ENCODE data around the gene DLX2. TPM values are rescaled to one million over a fixed set of nuclear protein-coding genes. Genes with fewer than 3 reads are reported as not detected.

Gene DLX2
- total RNA-seq, 1 experiment from 2014 or later = 0.97 TPM

GRCh38 chr2:172092716-172093415 lies 9.8 kb downstream of the DLX2 start:
- Histone ChIP-seq H3K9me2 (replicated peaks; ENCODE audit: insufficient read depth, low read length) (no peaks in the 10 kb centered on the region), H3K9me3 (ENCODE audit: low read length) (no peaks in the 10 kb centered on the region), H3K4me3 (ENCODE audit: low read length) (no peak overlapping the region), H3K27ac (ENCODE audit: low read length) (no peak overlapping the region), H3K4me1 (ENCODE audit: low read length) (peaks cover 36% of the 10 kb centered on the region), H3K79me2 (ENCODE audit: low read length) (no peaks in the 10 kb centered on the region), H3K27me3 (ENCODE audit: low read length) (no peaks in the 10 kb centered on the region), H2AFZ (ENCODE audit: low read length) (no peak overlapping the region), H3K4me2 (ENCODE audit: low read depth, low read length, poor library complexity, severe bottlenecking) (no peak overlapping the region), H3K9ac (ENCODE audit: low read length) (no peak overlapping the region), H3K36me3 (ENCODE audit: insufficient read depth, low read length) (no peaks in the 10 kb centered on the region), H4K20me1 (ENCODE audit: insufficient read depth, low read depth, low read length) (no peaks in the 10 kb centered on the region)
- DNase-seq = no peak

GRCh38 chr2:172091761-172092566 lies 10.7 kb downstream of the DLX2 start:
- Histone ChIP-seq H3K4me2 (ENCODE audit: low read depth, low read length, poor library complexity, severe bottlenecking) (no peak overlapping the region), H3K4me3 (ENCODE audit: low read length) (no peak overlapping the region), H3K9me3 (ENCODE audit: low read length) (no peaks in the 10 kb centered on the region), H3K79me2 (ENCODE audit: low read length) (no peaks in the 10 kb centered on the region), H3K27me3 (ENCODE audit: low read length) (no peaks in the 10 kb centered on the region), H2AFZ (ENCODE audit: low read length) (peak overlapping the region; percentile 8; the same call in 1 of the 2 replicates), H3K4me1 (ENCODE audit: low read length) (peaks cover 31% of the 10 kb centered on the region), H3K9me2 (replicated peaks; ENCODE audit: insufficient read depth, low read length) (no peaks in the 10 kb centered on the region), H3K27ac (ENCODE audit: low read length) (no peak overlapping the region), H3K36me3 (ENCODE audit: insufficient read depth, low read length) (no peaks in the 10 kb centered on the region), H3K9ac (ENCODE audit: low read length) (no peak overlapping the region), H4K20me1 (ENCODE audit: insufficient read depth, low read depth, low read length) (no peaks in the 10 kb centered on the region)
- no peak for DNase-seq

DNA sequence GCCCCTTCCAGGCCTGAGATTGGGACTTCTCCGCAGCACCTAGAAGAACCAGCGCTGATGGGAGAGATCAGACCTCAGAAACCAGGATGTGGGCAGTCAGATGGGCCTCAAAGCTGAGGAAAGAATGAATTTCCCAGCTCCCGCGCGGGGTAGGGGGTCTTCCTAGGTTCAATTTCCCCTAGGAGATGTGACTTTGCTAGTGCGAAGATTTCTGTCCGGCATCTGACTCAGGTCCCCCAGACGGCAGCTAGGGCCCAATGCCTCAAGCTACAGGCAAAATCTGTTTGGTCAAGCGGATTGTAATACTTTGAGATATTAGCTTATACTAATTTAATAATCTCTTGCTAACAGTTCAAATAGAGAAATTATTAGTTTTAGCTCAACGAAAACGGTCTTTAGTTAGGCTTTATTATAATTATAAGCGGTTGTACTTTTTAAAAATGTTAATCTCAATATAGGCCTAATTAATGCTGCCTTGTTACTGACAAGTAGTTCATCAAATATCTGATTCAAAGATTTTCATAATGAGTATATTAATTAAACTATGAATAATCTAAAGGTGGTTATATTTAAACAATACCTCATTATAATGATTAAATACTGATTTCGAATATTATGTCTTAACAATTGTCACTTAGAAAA lies 11.6 kb downstream of the DLX2 start:
- Histone ChIP-seq H3K4me1 (ENCODE audit: low read length) (peaks cover 22% of the 10 kb centered on the region), H3K9ac (ENCODE audit: low read length) (no peak overlapping the region), H3K9me2 (replicated peaks; ENCODE audit: insufficient read depth, low read length) (no peaks in the 10 kb centered on the region), H3K27ac (ENCODE audit: low read length) (no peak overlapping the region), H3K27me3 (ENCODE audit: low read length) (no peaks in the 10 kb centered on the region), H4K20me1 (ENCODE audit: insufficient read depth, low read depth, low read length) (no peaks in the 10 kb centered on the region), H3K79me2 (ENCODE audit: low read length) (no peaks in the 10 kb centered on the region), H2AFZ (ENCODE audit: low read length) (no peak overlapping the region), H3K4me2 (ENCODE audit: low read depth, low read length, poor library complexity, severe bottlenecking) (no peak overlapping the region), H3K36me3 (ENCODE audit: insufficient read depth, low read length) (no peaks in the 10 kb centered on the region), H3K9me3 (ENCODE audit: low read length) (no peaks in the 10 kb centered on the region), H3K4me3 (ENCODE audit: low read length) (no peak overlapping the region)
- no peak for DNase-seq

GRCh38 chr2:172090044-172090961 lies 12.4 kb downstream of the DLX2 start:
- H4K20me1 ChIP-seq (ENCODE audit: insufficient read depth, low read depth, low read length) = no peaks in the 10 kb centered on the region
- no peaks in the 10 kb centered on the region for H3K9me2 ChIP-seq (replicated peaks; ENCODE audit: insufficient read depth, low read length)
- H3K36me3 ChIP-seq (ENCODE audit: insufficient read depth, low read length) = no peaks in the 10 kb centered on the region
- H3K27ac ChIP-seq (ENCODE audit: low read length) = no peak overlapping the region
- peaks cover 19% of the 10 kb centered on the region for H3K4me1 ChIP-seq (ENCODE audit: low read length)
- no peak overlapping the region for H2AFZ ChIP-seq (ENCODE audit: low read length)
- no peak for DNase-seq
- no peak overlapping the region for H3K4me3 ChIP-seq (ENCODE audit: low read length)
- H3K79me2 ChIP-seq (ENCODE audit: low read length) = no peaks in the 10 kb centered on the region
- no peaks in the 10 kb centered on the region for H3K27me3 ChIP-seq (ENCODE audit: low read length)
- H3K9me3 ChIP-seq (ENCODE audit: low read length) = no peaks in the 10 kb centered on the region
- no peak overlapping the region for H3K4me2 ChIP-seq (ENCODE audit: low read depth, low read length, poor library complexity, severe bottlenecking)
- H3K9ac ChIP-seq (ENCODE audit: low read length) = no peak overlapping the region

GRCh38 chr2:172089633-172090032 lies 13.1 kb downstream of the DLX2 start:
- Histone ChIP-seq H3K4me1 (ENCODE audit: low read length) (peaks cover 16% of the 10 kb centered on the region), H3K9me2 (replicated peaks; ENCODE audit: insufficient read depth, low read length) (no peaks in the 10 kb centered on the region)

GRCh38 chr2:172089005-172089504 lies 13.6 kb downstream of the DLX2 start:
- H3K36me3 ChIP-seq (ENCODE audit: insufficient read depth, low read length) = no peaks in the 10 kb centered on the region
- H3K27me3 ChIP-seq (ENCODE audit: low read length) = no peaks in the 10 kb centered on the region
- no peak overlapping the region for H3K4me3 ChIP-seq (ENCODE audit: low read length)
- no peak overlapping the region for H2AFZ ChIP-seq (ENCODE audit: low read length)
- H3K4me1 ChIP-seq (ENCODE audit: low read length) = peaks cover 17% of the 10 kb centered on the region
- H3K9ac ChIP-seq (ENCODE audit: low read length) = no peak overlapping the region
- H3K79me2 ChIP-seq (ENCODE audit: low read length) = no peaks in the 10 kb centered on the region
- DNase-seq = no peak
- H4K20me1 ChIP-seq (ENCODE audit: insufficient read depth, low read depth, low read length) = no peaks in the 10 kb centered on the region
- H3K27ac ChIP-seq (ENCODE audit: low read length) = no peak overlapping the region
- no peaks in the 10 kb centered on the region for H3K9me3 ChIP-seq (ENCODE audit: low read length)
- H3K9me2 ChIP-seq (replicated peaks; ENCODE audit: insufficient read depth, low read length) = no peaks in the 10 kb centered on the region
- no peak overlapping the region for H3K4me2 ChIP-seq (ENCODE audit: low read depth, low read length, poor library complexity, severe bottlenecking)

More at GRCh38 chr2:172089633-172090032, 13.1 kb downstream of the DLX2 start:
- H2AFZ ChIP-seq (ENCODE audit: low read length) = no peak overlapping the region
- no peak overlapping the region for H3K4me3 ChIP-seq (ENCODE audit: low read length)
- H3K9ac ChIP-seq (ENCODE audit: low read length) = no peak overlapping the region
- H4K20me1 ChIP-seq (ENCODE audit: insufficient read depth, low read depth, low read length) = no peaks in the 10 kb centered on the region
- no peak for DNase-seq
- H3K36me3 ChIP-seq (ENCODE audit: insufficient read depth, low read length) = no peaks in the 10 kb centered on the region
- H3K27ac ChIP-seq (ENCODE audit: low read length) = no peak overlapping the region
- no peaks in the 10 kb centered on the region for H3K9me3 ChIP-seq (ENCODE audit: low read length)
- H3K79me2 ChIP-seq (ENCODE audit: low read length) = no peaks in the 10 kb centered on the region
- no peak overlapping the region for H3K4me2 ChIP-seq (ENCODE audit: low read depth, low read length, poor library complexity, severe bottlenecking)
- no peaks in the 10 kb centered on the region for H3K27me3 ChIP-seq (ENCODE audit: low read length)

DNA sequence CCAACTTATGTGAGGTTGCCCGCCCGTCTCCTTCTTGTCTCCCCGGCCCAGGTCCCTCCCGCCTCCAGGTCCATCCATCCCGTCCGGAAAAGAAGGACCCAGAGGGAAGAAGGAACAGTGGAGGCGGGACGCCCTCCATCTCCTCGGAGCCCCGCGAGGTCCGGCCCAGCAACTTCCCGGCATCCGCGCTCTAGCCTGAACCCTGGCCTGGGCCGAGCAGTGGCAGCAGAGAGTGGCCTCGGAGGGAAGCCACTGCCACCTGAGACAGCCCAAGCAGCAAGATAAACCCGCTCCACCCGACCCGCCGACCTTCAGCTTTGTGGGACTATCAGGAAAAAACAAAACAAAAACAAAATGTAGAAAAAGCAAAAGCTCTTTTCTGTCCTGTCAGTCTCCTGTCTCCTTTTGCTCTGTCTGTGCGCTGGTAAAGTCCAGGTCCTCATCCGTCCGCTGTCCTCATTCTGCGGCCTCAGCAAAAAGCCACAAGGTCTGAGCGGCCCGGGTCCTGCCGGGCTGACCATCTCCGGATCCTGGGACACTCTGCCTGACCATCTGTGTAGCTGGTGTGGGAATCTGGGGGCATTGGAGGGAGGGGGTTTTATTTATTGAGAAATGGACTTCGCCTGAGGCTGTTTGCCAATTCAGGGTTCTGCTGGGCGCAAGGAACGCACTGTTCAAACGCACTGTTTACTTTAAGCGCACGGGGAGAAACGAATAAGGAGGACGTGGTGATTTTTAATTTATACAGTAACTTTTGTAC lies 14.3 kb downstream of the DLX2 start:
- no peaks in the 10 kb centered on the region for H3K79me2 ChIP-seq (ENCODE audit: low read length)
- no peaks in the 10 kb centered on the region for H3K9me2 ChIP-seq (replicated peaks; ENCODE audit: insufficient read depth, low read length)
- H3K36me3 ChIP-seq (ENCODE audit: insufficient read depth, low read length) = no peaks in the 10 kb centered on the region
- H3K9ac ChIP-seq (ENCODE audit: low read length) = no peak overlapping the region
- no peak for DNase-seq
- no peaks in the 10 kb centered on the region for H4K20me1 ChIP-seq (ENCODE audit: insufficient read depth, low read depth, low read length)
- H3K4me2 ChIP-seq (ENCODE audit: low read depth, low read length, poor library complexity, severe bottlenecking) = no peak overlapping the region
- no peaks in the 10 kb centered on the region for H3K9me3 ChIP-seq (ENCODE audit: low read length)
- H3K4me3 ChIP-seq (ENCODE audit: low read length) = no peak overlapping the region
- no peak overlapping the region for H2AFZ ChIP-seq (ENCODE audit: low read length)
- H3K27ac ChIP-seq (ENCODE audit: low read length) = no peak overlapping the region
- no peaks in the 10 kb centered on the region for H3K27me3 ChIP-seq (ENCODE audit: low read length)
- H3K4me1 ChIP-seq (ENCODE audit: low read length) = peaks cover 21% of the 10 kb centered on the region
